Measurements from ENCODE around the gene ARV1. TPM values are rescaled to one million over a fixed set of nuclear protein-coding genes. Genes with fewer than 3 reads are reported as not detected.
"Not testable (repeated sequence)": the region's sequence is repeated elsewhere in the genome, so short reads cannot be mapped to it uniquely, and the experiment has no call there.

ARV1 gene
- total RNA-seq, 4 donors from 2014 or later = 7.1 to 37.3 (median 18.4) TPM

GRCh38 chr1:231028682-231029081 lies 49.8 kb downstream of the ARV1 start:
- no peaks in the 10 kb centered on the region for H3K4me1 ChIP-seq
- in situ Hi-C loops (cut with MboI; ENCODE audit: low pct_ligation_motif_present in 1 of 4, low pct_unique_long_range_greater_than_20kb in 1 of 4, low sequenced_read_pairs in 3 of 4) = no loop called here
- intact Hi-C loops (cut with DNase I; ENCODE audit: low total_unique reads) = no loop called here
- no peak for TF ChIP-seq POLR2AphosphoS5 (IDR thresholded peaks at IDR 0.05)
- no peak for TF ChIP-seq POLR2A (IDR thresholded peaks at IDR 0.05)
- TF ChIP-seq EP300 (IDR thresholded peaks at IDR 0.05; ENCODE audit: low read depth) = no peak
- TF ChIP-seq, protein P1, sequence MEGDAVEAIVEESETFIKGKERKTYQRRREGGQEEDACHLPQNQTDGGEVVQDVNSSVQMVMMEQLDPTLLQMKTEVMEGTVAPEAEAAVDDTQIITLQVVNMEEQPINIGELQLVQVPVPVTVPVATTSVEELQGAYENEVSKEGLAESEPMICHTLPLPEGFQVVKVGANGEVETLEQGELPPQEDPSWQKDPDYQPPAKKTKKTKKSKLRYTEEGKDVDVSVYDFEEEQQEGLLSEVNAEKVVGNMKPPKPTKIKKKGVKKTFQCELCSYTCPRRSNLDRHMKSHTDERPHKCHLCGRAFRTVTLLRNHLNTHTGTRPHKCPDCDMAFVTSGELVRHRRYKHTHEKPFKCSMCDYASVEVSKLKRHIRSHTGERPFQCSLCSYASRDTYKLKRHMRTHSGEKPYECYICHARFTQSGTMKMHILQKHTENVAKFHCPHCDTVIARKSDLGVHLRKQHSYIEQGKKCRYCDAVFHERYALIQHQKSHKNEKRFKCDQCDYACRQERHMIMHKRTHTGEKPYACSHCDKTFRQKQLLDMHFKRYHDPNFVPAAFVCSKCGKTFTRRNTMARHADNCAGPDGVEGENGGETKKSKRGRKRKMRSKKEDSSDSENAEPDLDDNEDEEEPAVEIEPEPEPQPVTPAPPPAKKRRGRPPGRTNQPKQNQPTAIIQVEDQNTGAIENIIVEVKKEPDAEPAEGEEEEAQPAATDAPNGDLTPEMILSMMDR (IDR thresholded peaks at IDR 0.05) = no peak
- no peaks in the 10 kb centered on the region for H3K9me3 ChIP-seq
- no peak overlapping the region for H3K4me3 ChIP-seq
- WGBS, 2 donors (ENCODE audit: low coverage in 1 of 2) = 80 to 82% methylated on average over 1 to 7 of the region's 7 CpGs
- H3K27me3 ChIP-seq = no peaks in the 10 kb centered on the region
- no peak for DNase-seq
- H3K27ac ChIP-seq = no peak overlapping the region
- H3K36me3 ChIP-seq = no peaks in the 10 kb centered on the region

DNA sequence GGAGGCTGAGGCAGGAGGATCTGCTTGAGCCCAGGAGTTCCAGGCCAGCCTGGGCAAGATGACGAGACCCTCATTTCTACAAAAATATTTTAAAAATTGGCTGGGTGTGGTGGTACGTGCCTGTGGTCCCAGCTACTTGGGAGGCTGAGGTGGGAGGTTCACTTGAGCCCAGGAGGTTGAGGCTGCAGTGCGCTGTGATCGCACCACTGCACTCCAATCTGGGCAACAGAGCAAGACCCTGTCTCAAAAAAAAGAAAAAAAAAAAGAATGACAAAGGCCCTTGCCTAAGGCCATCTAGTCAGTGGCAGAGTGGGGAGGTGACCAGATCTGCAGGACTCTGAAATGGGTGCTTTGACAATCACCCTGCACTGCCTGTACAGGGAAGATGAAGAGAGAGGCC lies 50.4 kb downstream of the ARV1 start:
- H3K4me3 ChIP-seq; in situ Hi-C loops (cut with MboI; ENCODE audit: low pct_ligation_motif_present in 1 of 4, low pct_unique_long_range_greater_than_20kb in 1 of 4, low sequenced_read_pairs in 3 of 4); H3K4me1 ChIP-seq; DNase-seq; H3K27ac ChIP-seq; intact Hi-C loops (cut with DNase I; ENCODE audit: low total_unique reads); H3K36me3 ChIP-seq; H3K9me3 ChIP-seq; H3K27me3 ChIP-seq: not testable (repeated sequence)
- WGBS, 2 donors (ENCODE audit: low coverage in 1 of 2) = 83 to 89% methylated on average over 4 of the region's 4 CpGs

DNA sequence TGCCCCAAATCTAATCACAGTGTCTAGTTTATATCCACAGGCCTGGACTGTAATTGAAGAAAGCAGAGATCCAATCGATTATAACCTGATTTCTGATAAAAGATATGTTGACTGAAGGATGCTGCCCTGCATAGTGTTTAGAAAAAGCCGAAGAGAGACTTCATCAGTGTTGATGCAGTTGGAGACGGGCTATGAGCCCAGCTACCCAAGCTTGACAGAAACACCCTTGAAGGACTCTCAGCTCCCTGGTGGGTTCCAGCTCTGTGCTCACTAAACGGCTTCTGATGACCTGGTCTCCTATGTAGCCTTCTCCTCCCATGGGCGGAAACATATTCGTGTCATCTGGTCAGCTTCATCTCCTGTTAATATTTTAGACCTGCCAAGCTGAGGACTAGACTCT lies 50.9 kb downstream of the ARV1 start:
- Histone ChIP-seq H3K27ac (no peak overlapping the region), H3K9me3 (no peaks in the 10 kb centered on the region), H3K4me1 (no peaks in the 10 kb centered on the region), H3K4me3 (no peak overlapping the region), H3K36me3 (no peaks in the 10 kb centered on the region), H3K27me3 (no peaks in the 10 kb centered on the region)
- WGBS, 2 donors (ENCODE audit: low coverage in 1 of 2) = 91 to 92% methylated on average over 3 to 6 of the region's 6 CpGs
- intact Hi-C loops (cut with DNase I; ENCODE audit: low total_unique reads) (no loop called here), in situ Hi-C loops (cut with MboI; ENCODE audit: low pct_ligation_motif_present in 1 of 4, low pct_unique_long_range_greater_than_20kb in 1 of 4, low sequenced_read_pairs in 3 of 4) (no loop called here)
- TF ChIP-seq EP300 (IDR thresholded peaks at IDR 0.05; ENCODE audit: low read depth) (no peak), POLR2AphosphoS5 (IDR thresholded peaks at IDR 0.05) (no peak), POLR2A (IDR thresholded peaks at IDR 0.05) (no peak)
- TF ChIP-seq, protein P1 (IDR thresholded peaks at IDR 0.05) = no peak
- DNase-seq = no peak

GRCh38 chr1:231032963-231033362 lies 54.1 kb downstream of the ARV1 start:
- H3K27ac ChIP-seq = no peak overlapping the region
- DNase-seq = no peak
- 40% methylated on average over 7 of the region's 7 CpGs; no CpG with 5 or more reads in 1 of the 2 donors for WGBS, 2 donors (ENCODE audit: low coverage in 1 of 2)
- H3K27me3 ChIP-seq = peaks cover 6% of the 10 kb centered on the region
- no peaks in the 10 kb centered on the region for H3K9me3 ChIP-seq
- in situ Hi-C loops (cut with MboI; ENCODE audit: low pct_ligation_motif_present in 1 of 4, low pct_unique_long_range_greater_than_20kb in 1 of 4, low sequenced_read_pairs in 3 of 4) = no loop called here
- intact Hi-C loops (cut with DNase I; ENCODE audit: low total_unique reads) = no loop called here
- H3K4me1 ChIP-seq = no peaks in the 10 kb centered on the region
- no peak overlapping the region for H3K4me3 ChIP-seq
- TF ChIP-seq, protein P1 (IDR thresholded peaks at IDR 0.05) = no peak
- TF ChIP-seq POLR2A (IDR thresholded peaks at IDR 0.05) (no peak), EP300 (IDR thresholded peaks at IDR 0.05; ENCODE audit: low read depth) (no peak), POLR2AphosphoS5 (IDR thresholded peaks at IDR 0.05) (no peak)
- H3K36me3 ChIP-seq = no peaks in the 10 kb centered on the region

- no peak for TF ChIP-seq POLR2A (IDR thresholded peaks at IDR 0.05)
- TF ChIP-seq EP300 (IDR thresholded peaks at IDR 0.05; ENCODE audit: low read depth) = no peak
- no peak for TF ChIP-seq POLR2AphosphoS5 (IDR thresholded peaks at IDR 0.05)
- TF ChIP-seq, protein P1 (IDR thresholded peaks at IDR 0.05) = no peak
- no peak for DNase-seq
- whole genome bisulfite sequencing, 2 donors (ENCODE audit: low coverage in 1 of 2) = 89 to 100% methylated on average over 1 of the region's 1 CpG
- Histone ChIP-seq H3K36me3 (no peaks in the 10 kb centered on the region), H3K27ac (no peak overlapping the region), H3K9me3 (no peaks in the 10 kb centered on the region), H3K4me3 (no peak overlapping the region), H3K27me3 (peaks cover 32% of the 10 kb centered on the region), H3K4me1 (peaks cover 0 to 18% (median 14%) of the 10 kb centered on the region in 4 donors)
- intact Hi-C loops (cut with DNase I; ENCODE audit: low total_unique reads) (no loop called here), in situ Hi-C loops (cut with MboI; ENCODE audit: low pct_ligation_motif_present in 1 of 4, low pct_unique_long_range_greater_than_20kb in 1 of 4, low sequenced_read_pairs in 3 of 4) (no loop called here)
Measured at GRCh38 chr1:231035799-231036198, 56.9 kb downstream of the ARV1 start.
